HepG2 (cell line): ENCODE results near the gene DLAT. TPM values are rescaled to one million over a fixed set of nuclear protein-coding genes. Genes with fewer than 3 reads are reported as not detected.
A peak's percentile ranks its signal among the peaks of the same experiment; 100 is the strongest.

Experiments used
- CBX5 ChIP-seq: sonication (generic); formaldehyde crosslinking; IDR thresholded peaks from 2 replicates; pipeline ENCODE4 v1.4.0; 2020; ENCODE audit warnings: missing genetic modification reagents, borderline replicate concordance
- CC2D1A ChIP-seq: sonication (generic); formaldehyde crosslinking; IDR thresholded peaks from 2 replicates; pipeline ENCODE4 v1.8.1; 2023; ENCODE audit warnings: mild to moderate bottlenecking, missing genetic modification reagents
- FOSL2 ChIP-seq: sonication (generic); formaldehyde crosslinking; IDR thresholded peaks from 2 replicates; pipeline ENCODE4 v1.4.0; 2020; ENCODE audit warnings: missing genetic modification reagents
- HDAC6 ChIP-seq: fragments of 200-600 bp; sonication (generic); IDR thresholded peaks from 2 replicates; pipeline ENCODE4 v1.7.0; 2017; ENCODE audit warnings: mild to moderate bottlenecking, antibody characterized with exemption, low read length, low read depth
- HOXA9 ChIP-seq: sonication (generic); formaldehyde crosslinking; IDR thresholded peaks from 2 replicates; pipeline ENCODE4 v1.8.1; 2022; ENCODE audit warnings: missing genetic modification reagents, mild to moderate bottlenecking, moderate library complexity, borderline replicate concordance
- MTA3 ChIP-seq: sonication (generic); formaldehyde crosslinking; IDR thresholded peaks from 2 replicates; pipeline ENCODE4 v1.4.0; 2020; ENCODE audit warnings: missing genetic modification reagents
- NFKB2 ChIP-seq: sonication (generic); formaldehyde crosslinking; IDR thresholded peaks from 2 replicates; pipeline ENCODE4 v1.4.0; 2020; ENCODE audit warnings: missing genetic modification reagents, borderline replicate concordance
- PRMT3 ChIP-seq: sonication (generic); formaldehyde crosslinking; IDR thresholded peaks from 2 replicates; pipeline ENCODE4 v1.8.1; 2022; ENCODE audit warnings: low read depth, mild to moderate bottlenecking, moderate library complexity, missing genetic modification reagents, borderline replicate concordance
- PRPF4 ChIP-seq: fragments of 200-400 bp; formaldehyde crosslinking; IDR thresholded peaks from 2 replicates; pipeline ENCODE4 v1.6.1; 2016; ENCODE audit warnings: low read length, low read depth; ENCODE audit not compliant: poor library complexity, severe bottlenecking
- RAD51 ChIP-seq: fragments of 450-650 bp; IDR thresholded peaks from 2 replicates; pipeline ENCODE4 v1.6.1; 2016; ENCODE audit warnings: borderline replicate concordance
- ZFYVE20 ChIP-seq: sonication (generic); formaldehyde crosslinking; IDR thresholded peaks from 2 replicates; pipeline ENCODE4 v1.8.0; 2023; ENCODE audit warnings: low read depth, mild to moderate bottlenecking, moderate library complexity, missing genetic modification reagents, borderline replicate concordance
- ZNF20 ChIP-seq: sonication (generic); formaldehyde crosslinking; IDR thresholded peaks from 2 replicates; pipeline ENCODE4 v1.4.0; 2020; ENCODE audit warnings: mild to moderate bottlenecking, moderate library complexity, missing genetic modification reagents
- ZNF253 ChIP-seq: sonication (generic); formaldehyde crosslinking; IDR thresholded peaks from 2 replicates; pipeline ENCODE4 v1.8.0; 2022; ENCODE audit warnings: mild to moderate bottlenecking, missing genetic modification reagents, borderline replicate concordance
- ZNF263 ChIP-seq: sonication (generic); formaldehyde crosslinking; IDR thresholded peaks from 2 replicates; pipeline ENCODE4 v1.4.0; 2020; ENCODE audit warnings: missing genetic modification reagents
- polyA plus RNA-seq, 8 experiments: library from polyadenylated mRNA; depleted of rRNA in 3 of 8; stranded (reverse) in 7 of 8; unstranded in 1 of 8; fragments of >200 nt; fragmentation: Illumina TruSeq in 4 of 8; extraction: Trizol in 4 of 8; gene quantifications; 2 replicates each; pipeline versions ENCODE4 v1.2.1 to v1.2.3, GENCODE V29; 2011 to 2016; ENCODE audit warnings: low read depth in 4 of 8, missing spikeins in 1 of 8, mixed read lengths in 1 of 8; ENCODE audit not compliant: insufficient read depth in 1 of 8
- total RNA-seq, 5 experiments: library from RNA; depleted of rRNA; stranded (reverse); fragments of >200 nt; fragmentation: Illumina TruSeq; extraction: Trizol; gene quantifications; 2 replicates each; pipeline ENCODE4 v1.2.3, GENCODE V29; 2016; ENCODE audit warnings: low read depth in 1 of 5
- TF ChIP-seq, protein P1 (sequence below): IDR thresholded peaks from 2 replicates; pipeline ENCODE4 v1.6.1; 2016; ENCODE audit warnings: mild to moderate bottlenecking, missing biosample characterization, missing genetic modification reagents
- TF ChIP-seq, protein P2 (sequence below): sonication (generic); formaldehyde crosslinking; IDR thresholded peaks from 2 replicates; pipeline ENCODE4 v1.4.0; 2020; ENCODE audit warnings: missing genetic modification reagents
- TF ChIP-seq, protein P3 (sequence below): sonication (generic); formaldehyde crosslinking; IDR thresholded peaks from 2 replicates; pipeline ENCODE4 v1.4.0; 2020; ENCODE audit warnings: mild to moderate bottlenecking, missing genetic modification reagents
- TF ChIP-seq, protein P4 (sequence below): sonication (generic); formaldehyde crosslinking; IDR thresholded peaks from 2 replicates; pipeline ENCODE4 v1.4.0; 2020; ENCODE audit warnings: missing genetic modification reagents
- TF ChIP-seq, protein P5 (sequence below): IDR thresholded peaks from 2 replicates; pipeline ENCODE4 v1.6.1; 2018; ENCODE audit warnings: missing genetic modification reagents, mild to moderate bottlenecking, missing compliant biosample characterization
- TF ChIP-seq, protein P6 (sequence below): sonication (generic); formaldehyde crosslinking; conservative IDR thresholded peaks from 2 replicates; pipeline ENCODE4 v1.4.0; 2020; ENCODE audit warnings: missing genetic modification reagents

DLAT gene
- total and polyA plus RNA-seq, 2 of the 13 experiments (the other 11 are each of a cell fraction or from before 2014, with no cell fraction given): 26.4 to 62.2 TPM

DNA sequence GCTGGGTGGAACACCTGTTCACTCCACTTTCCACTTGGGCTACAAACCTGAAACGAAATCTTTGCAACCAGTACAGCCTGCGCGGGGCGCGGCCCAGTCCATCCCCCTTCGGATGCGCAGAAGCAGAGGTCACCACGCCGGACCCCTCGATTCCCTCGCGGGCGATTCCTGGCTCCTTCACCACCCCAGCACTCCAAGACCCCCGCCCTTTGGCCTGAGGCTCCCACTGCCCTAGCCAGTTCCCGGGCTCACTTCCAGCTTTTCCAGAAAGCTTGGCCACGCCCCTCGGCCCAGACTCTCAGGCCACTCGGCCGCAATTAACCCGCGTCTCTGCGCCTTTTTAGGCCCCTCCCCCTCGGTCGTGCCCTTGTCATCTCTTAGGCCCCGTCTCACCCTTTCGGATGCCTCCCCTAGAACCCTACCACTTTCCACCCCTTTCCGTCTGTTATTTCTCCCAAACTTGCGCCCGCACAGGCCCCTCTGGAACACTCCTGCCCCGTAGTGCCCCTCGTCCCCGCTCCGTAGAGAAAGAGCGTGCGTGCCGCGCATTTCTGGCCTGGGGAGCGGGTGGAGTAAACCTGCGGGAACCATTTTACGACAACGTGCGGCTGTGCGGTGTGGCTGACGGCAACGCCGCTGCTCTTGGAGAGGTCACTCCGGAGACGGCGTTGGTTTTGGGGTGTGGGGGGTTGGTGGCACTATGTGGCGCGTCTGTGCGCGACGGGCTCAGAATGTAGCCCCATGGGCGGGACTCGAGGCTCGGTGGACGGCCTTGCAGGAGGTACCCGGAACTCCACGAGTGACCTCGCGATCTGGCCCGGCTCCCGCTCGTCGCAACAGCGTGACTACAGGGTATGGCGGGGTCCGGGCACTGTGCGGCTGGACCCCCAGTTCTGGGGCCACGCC, at the start of gene DLAT (continued):
- TF ChIP-seq, protein P1, sequence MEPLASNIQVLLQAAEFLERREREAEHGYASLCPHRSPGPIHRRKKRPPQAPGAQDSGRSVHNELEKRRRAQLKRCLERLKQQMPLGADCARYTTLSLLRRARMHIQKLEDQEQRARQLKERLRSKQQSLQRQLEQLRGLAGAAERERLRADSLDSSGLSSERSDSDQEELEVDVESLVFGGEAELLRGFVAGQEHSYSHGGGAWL: peak; percentile 67; the same call in 1 of the 2 replicates
- TF ChIP-seq ZNF263 (CRISPR knock-in tag) (peak; percentile 56; the same call in 1 of the 2 replicates), ZFYVE20 (CRISPR knock-in tag) (peak; percentile 74), PRPF4 (no peak), CC2D1A (CRISPR knock-in tag) (0 out of 2 replicates have a peak, but pooled peaks have one; percentile 58), NFKB2 (CRISPR knock-in tag) (peak; percentile 87; the same call in 1 of the 2 replicates), ZNF20 (peak; percentile 86; the same call in 1 of the 2 replicates), RAD51 (no peak), FOSL2 (CRISPR knock-in tag) (peak; percentile 50), CBX5 (CRISPR knock-in tag) (0 out of 2 replicates have a peak, but pooled peaks have one; percentile 38), PRMT3 (CRISPR knock-in tag) (peak; percentile 48; the same call in 1 of the 2 replicates), ZNF253 (no peak), HDAC6 (no peak), HOXA9 (CRISPR knock-in tag) (peak; percentile 87), MTA3 (no peak)
- TF ChIP-seq, protein P2, sequence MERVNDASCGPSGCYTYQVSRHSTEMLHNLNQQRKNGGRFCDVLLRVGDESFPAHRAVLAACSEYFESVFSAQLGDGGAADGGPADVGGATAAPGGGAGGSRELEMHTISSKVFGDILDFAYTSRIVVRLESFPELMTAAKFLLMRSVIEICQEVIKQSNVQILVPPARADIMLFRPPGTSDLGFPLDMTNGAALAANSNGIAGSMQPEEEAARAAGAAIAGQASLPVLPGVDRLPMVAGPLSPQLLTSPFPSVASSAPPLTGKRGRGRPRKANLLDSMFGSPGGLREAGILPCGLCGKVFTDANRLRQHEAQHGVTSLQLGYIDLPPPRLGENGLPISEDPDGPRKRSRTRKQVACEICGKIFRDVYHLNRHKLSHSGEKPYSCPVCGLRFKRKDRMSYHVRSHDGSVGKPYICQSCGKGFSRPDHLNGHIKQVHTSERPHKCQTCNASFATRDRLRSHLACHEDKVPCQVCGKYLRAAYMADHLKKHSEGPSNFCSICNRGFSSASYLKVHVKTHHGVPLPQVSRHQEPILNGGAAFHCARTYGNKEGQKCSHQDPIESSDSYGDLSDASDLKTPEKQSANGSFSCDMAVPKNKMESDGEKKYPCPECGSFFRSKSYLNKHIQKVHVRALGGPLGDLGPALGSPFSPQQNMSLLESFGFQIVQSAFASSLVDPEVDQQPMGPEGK: peak; percentile 66
- TF ChIP-seq, protein P3, sequence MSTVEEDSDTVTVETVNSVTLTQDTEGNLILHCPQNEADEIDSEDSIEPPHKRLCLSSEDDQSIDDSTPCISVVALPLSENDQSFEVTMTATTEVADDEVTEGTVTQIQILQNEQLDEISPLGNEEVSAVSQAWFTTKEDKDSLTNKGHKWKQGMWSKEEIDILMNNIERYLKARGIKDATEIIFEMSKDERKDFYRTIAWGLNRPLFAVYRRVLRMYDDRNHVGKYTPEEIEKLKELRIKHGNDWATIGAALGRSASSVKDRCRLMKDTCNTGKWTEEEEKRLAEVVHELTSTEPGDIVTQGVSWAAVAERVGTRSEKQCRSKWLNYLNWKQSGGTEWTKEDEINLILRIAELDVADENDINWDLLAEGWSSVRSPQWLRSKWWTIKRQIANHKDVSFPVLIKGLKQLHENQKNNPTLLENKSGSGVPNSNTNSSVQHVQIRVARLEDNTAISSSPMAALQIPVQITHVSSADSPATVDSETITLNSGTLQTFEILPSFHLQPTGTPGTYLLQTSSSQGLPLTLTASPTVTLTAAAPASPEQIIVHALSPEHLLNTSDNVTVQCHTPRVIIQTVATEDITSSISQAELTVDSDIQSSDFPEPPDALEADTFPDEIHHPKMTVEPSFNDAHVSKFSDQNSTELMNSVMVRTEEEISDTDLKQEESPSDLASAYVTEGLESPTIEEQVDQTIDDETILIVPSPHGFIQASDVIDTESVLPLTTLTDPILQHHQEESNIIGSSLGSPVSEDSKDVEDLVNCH: no peak
- TF ChIP-seq, protein P4, sequence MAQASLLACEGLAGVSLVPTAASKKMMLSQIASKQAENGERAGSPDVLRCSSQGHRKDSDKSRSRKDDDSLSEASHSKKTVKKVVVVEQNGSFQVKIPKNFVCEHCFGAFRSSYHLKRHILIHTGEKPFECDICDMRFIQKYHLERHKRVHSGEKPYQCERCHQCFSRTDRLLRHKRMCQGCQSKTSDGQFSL (CRISPR knock-in tag): peak; percentile 72; the same call in 1 of the 2 replicates
- TF ChIP-seq, protein P5, sequence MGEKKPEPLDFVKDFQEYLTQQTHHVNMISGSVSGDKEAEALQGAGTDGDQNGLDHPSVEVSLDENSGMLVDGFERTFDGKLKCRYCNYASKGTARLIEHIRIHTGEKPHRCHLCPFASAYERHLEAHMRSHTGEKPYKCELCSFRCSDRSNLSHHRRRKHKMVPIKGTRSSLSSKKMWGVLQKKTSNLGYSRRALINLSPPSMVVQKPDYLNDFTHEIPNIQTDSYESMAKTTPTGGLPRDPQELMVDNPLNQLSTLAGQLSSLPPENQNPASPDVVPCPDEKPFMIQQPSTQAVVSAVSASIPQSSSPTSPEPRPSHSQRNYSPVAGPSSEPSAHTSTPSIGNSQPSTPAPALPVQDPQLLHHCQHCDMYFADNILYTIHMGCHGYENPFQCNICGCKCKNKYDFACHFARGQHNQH: peak; percentile 81
- TF ChIP-seq, protein P6, sequence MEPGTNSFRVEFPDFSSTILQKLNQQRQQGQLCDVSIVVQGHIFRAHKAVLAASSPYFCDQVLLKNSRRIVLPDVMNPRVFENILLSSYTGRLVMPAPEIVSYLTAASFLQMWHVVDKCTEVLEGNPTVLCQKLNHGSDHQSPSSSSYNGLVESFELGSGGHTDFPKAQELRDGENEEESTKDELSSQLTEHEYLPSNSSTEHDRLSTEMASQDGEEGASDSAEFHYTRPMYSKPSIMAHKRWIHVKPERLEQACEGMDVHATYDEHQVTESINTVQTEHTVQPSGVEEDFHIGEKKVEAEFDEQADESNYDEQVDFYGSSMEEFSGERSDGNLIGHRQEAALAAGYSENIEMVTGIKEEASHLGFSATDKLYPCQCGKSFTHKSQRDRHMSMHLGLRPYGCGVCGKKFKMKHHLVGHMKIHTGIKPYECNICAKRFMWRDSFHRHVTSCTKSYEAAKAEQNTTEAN (CRISPR knock-in tag): peak; percentile 53
